GM12892 (cell line): ENCODE results near the gene RRP7A.
"Not testable (repeated sequence)": the region's sequence is repeated elsewhere in the genome, so short reads cannot be mapped to it uniquely, and the experiment has no call there.

ENCODE experiments used
- POLR2A ChIP-seq: IDR thresholded peaks from 2 replicates; pipeline ENCODE4 v1.6.1; 2011; ENCODE audit warnings: low read depth, low read length, control low read depth
- POLR2AphosphoS5 ChIP-seq: IDR thresholded peaks from 2 replicates; pipeline ENCODE4 v1.6.1; 2011; ENCODE audit warnings: low read depth, low read length, control low read depth
- TAF1 ChIP-seq: IDR thresholded peaks from 2 replicates; pipeline ENCODE4 v1.6.1; 2011; ENCODE audit warnings: low read depth, mild to moderate bottlenecking, control low read depth, low read length, borderline replicate concordance

- TF ChIP-seq POLR2A, POLR2AphosphoS5, TAF1: not testable (repeated sequence)
Measured at GRCh38 chr22:42563943-42564342, 44.3 kb upstream of the RRP7A start.
